ENCODE results near the gene CRACDL.

DNA sequence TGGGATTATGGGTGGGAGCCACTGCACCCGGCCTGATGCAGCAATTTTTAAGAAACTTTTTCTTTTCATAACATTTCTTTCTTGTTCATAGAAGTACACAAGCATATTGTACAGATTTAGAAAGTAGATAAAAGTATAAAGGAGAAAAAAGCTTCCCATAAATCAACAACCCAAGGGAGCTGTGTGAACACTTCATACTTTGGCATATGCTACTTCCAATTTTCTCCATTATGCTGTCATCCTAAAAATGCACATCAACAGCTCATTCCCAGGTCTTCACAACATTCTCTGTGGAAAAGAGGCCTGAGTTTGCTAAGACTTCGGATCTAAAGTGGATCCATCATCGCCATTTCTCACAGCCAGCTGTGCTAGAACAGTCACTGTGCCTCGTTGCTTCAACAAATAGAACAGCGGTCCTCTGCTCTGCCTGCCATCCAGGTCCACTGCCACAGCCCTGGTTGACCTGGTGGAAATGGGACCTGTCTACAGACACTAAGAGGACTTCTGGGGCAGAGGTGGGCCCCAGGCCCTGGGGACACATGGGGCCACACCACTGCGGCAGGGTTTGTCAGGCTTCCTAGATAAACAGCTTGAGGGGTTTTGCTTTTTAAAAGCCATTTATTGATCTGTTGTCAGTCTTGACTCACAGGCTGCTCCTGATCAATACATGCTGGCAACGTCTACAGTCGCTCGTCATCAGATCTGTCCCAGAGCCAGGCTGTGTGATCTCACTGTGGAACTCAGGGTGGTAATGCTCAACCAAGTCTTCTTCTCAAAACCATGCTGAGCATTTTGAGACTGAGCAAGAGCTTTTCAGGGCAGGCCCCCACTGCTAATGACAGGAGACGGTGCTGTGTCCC, 132.4 kb downstream of the CRACDL start:
- TF ChIP-seq, protein P1, sequence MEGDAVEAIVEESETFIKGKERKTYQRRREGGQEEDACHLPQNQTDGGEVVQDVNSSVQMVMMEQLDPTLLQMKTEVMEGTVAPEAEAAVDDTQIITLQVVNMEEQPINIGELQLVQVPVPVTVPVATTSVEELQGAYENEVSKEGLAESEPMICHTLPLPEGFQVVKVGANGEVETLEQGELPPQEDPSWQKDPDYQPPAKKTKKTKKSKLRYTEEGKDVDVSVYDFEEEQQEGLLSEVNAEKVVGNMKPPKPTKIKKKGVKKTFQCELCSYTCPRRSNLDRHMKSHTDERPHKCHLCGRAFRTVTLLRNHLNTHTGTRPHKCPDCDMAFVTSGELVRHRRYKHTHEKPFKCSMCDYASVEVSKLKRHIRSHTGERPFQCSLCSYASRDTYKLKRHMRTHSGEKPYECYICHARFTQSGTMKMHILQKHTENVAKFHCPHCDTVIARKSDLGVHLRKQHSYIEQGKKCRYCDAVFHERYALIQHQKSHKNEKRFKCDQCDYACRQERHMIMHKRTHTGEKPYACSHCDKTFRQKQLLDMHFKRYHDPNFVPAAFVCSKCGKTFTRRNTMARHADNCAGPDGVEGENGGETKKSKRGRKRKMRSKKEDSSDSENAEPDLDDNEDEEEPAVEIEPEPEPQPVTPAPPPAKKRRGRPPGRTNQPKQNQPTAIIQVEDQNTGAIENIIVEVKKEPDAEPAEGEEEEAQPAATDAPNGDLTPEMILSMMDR (IDR thresholded peaks at IDR 0.05; ENCODE audit: low read depth, low read length, poor library complexity, severe bottlenecking): no peak
- TF ChIP-seq EZH2phosphoT487 (IDR thresholded peaks at IDR 0.05; ENCODE audit: borderline replicate concordance, low read length): no peak

Measured in DOHH2 (cell line).